Mucosa of stomach (tissue), 1 donor: ENCODE measurements around the gene DCUN1D1.

Source experiments
- H3K27me3 ChIP-seq: one replicate; pipeline ENCODE4 v1.7.0; 2013; ENCODE audit warnings: mild to moderate bottlenecking, low read length; ENCODE audit not compliant: control insufficient read depth, insufficient read depth
- H3K36me3 ChIP-seq: one replicate; pipeline ENCODE4 v1.7.0; 2013; ENCODE audit warnings: low read length; ENCODE audit not compliant: control insufficient read depth, insufficient read depth
- H3K4me1 ChIP-seq: one replicate; pipeline ENCODE4 v1.7.0; 2013; ENCODE audit warnings: mild to moderate bottlenecking, low read length; ENCODE audit not compliant: control insufficient read depth, insufficient read depth
- H3K4me3 ChIP-seq: one replicate; pipeline ENCODE4 v1.7.0; 2013; ENCODE audit warnings: low read length
- H3K9ac ChIP-seq: one replicate; pipeline ENCODE4 v1.7.0; 2013; ENCODE audit warnings: mild to moderate bottlenecking, low read length, moderate library complexity
- H3K9me3 ChIP-seq: one replicate; pipeline ENCODE4 v1.7.0; 2013; ENCODE audit warnings: mild to moderate bottlenecking, low read length, moderate library complexity; ENCODE audit not compliant: control insufficient read depth
- donor health status: Pancreatic carcinoma.

Gene DCUN1D1

GRCh38 chr3:182980204-182981037, at the start of gene DCUN1D1:
Gene DCUN1D1, minus strand, starts transcription at chr3:182980538. Its CDS starts 49 bp downstream, at chr3:182980489.
- peak within 1 kb of the TSS; percentile 92 for H3K9ac ChIP-seq
- H3K36me3 ChIP-seq: no peaks in the 10 kb centered on the region
- no peaks in the 10 kb centered on the region for H3K4me1 ChIP-seq
- no peaks in the 10 kb centered on the region for H3K9me3 ChIP-seq
- H3K27me3 ChIP-seq: no peaks in the 10 kb centered on the region
- H3K4me3 ChIP-seq: peak within 1 kb of the TSS; percentile 89

- H3K9me3 ChIP-seq: no peaks in the 10 kb centered on the region
- H3K4me1 ChIP-seq: no peaks in the 10 kb centered on the region
- no peaks in the 10 kb centered on the region for H3K27me3 ChIP-seq
- no peak overlapping the region for H3K9ac ChIP-seq
- no peak overlapping the region for H3K4me3 ChIP-seq
- H3K36me3 ChIP-seq: no peaks in the 10 kb centered on the region
Observed at GRCh38 chr3:183028416-183028815, 48.1 kb upstream of the DCUN1D1 start.

GRCh38 chr3:183027276-183027675, 46.9 kb upstream of the DCUN1D1 start:
- no peaks in the 10 kb centered on the region for H3K9me3 ChIP-seq
- H3K4me3 ChIP-seq: no peak overlapping the region
- no peaks in the 10 kb centered on the region for H3K36me3 ChIP-seq
- H3K9ac ChIP-seq: no peak overlapping the region
- no peaks in the 10 kb centered on the region for H3K4me1 ChIP-seq
- no peaks in the 10 kb centered on the region for H3K27me3 ChIP-seq

DNA sequence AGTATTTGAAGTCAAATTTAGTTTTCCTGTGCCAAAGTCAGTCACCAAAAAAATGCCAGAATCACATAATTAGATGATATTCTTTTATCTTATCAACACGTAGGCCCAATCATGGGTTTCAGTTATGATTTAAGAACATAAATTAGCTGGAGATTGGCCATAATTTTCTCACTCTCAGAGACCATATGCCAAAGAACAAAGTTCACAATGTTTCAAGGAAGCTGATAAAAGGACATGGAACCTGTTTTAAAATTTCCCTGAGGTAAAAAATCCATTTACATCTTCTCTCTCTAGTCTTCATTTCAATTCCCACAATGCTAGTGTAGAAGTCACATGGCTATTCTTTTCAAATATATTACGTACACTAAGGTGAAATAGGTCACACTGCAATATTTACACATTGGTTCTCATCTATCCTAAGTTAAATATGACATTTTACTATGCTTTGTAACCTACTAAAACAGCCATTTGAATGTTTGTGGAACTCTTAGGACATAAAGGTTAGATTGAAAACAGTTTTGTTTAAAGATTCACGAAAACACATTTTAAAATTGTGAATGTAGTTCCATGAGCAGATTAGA, 42.7 kb upstream of the DCUN1D1 start:
- Histone ChIP-seq H3K36me3 (peaks cover 6% of the 10 kb centered on the region), H3K9ac (no peak overlapping the region), H3K9me3 (no peaks in the 10 kb centered on the region), H3K27me3 (no peaks in the 10 kb centered on the region), H3K4me3 (no peak overlapping the region), H3K4me1 (no peaks in the 10 kb centered on the region)

DNA sequence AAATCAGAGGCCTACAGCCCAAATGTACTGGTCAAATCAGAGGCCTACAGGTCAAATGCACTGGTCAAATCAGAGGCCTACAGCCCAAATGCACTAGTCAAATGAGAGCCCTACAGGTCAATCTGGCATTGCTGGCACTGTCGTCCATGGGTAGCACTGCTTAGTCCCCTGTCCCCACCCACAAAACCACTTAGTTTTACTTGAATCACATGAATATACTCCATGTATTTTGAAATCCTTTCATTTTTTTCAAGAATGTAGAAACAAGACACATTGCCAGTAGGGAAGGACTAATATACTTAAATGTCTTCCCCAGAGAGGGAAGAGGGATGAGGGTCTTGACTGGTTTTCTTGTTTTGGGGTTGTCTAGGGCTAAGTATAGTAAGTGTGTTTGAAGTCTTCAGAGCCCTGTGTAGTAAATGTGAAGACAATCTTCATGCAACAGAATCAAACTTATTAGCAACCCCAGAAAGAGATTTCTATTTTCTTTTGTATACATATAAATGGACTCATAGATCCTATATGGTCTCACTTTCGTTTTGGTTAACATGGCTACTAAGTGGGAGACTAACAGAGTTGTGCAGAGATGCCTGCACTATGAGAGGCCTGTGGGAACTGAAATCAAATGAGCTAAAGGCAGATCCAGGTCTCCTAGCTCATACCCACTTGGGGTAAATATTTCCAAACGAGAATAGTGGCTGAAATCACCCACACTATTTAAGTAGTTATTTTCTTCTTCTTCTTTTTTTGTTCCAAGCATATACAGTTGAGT, 38.3 kb upstream of the DCUN1D1 start:
- H3K4me3 ChIP-seq: no peak overlapping the region
- H3K4me1 ChIP-seq: no peaks in the 10 kb centered on the region
- H3K27me3 ChIP-seq: no peaks in the 10 kb centered on the region
- peaks cover 6% of the 10 kb centered on the region for H3K36me3 ChIP-seq
- H3K9me3 ChIP-seq: no peaks in the 10 kb centered on the region
- no peak overlapping the region for H3K9ac ChIP-seq

- no peak overlapping the region for H3K9ac ChIP-seq
- H3K27me3 ChIP-seq: no peaks in the 10 kb centered on the region
- H3K36me3 ChIP-seq: no peaks in the 10 kb centered on the region
- no peaks in the 10 kb centered on the region for H3K9me3 ChIP-seq
- no peaks in the 10 kb centered on the region for H3K4me1 ChIP-seq
- no peak overlapping the region for H3K4me3 ChIP-seq
Observed at GRCh38 chr3:183015185-183015584, 34.8 kb upstream of the DCUN1D1 start.

GRCh38 chr3:183013856-183014255, 33.5 kb upstream of the DCUN1D1 start:
- no peak overlapping the region for H3K4me3 ChIP-seq
- no peaks in the 10 kb centered on the region for H3K4me1 ChIP-seq
- H3K36me3 ChIP-seq: no peaks in the 10 kb centered on the region
- no peak overlapping the region for H3K9ac ChIP-seq
- no peaks in the 10 kb centered on the region for H3K27me3 ChIP-seq
- H3K9me3 ChIP-seq: no peaks in the 10 kb centered on the region

GRCh38 chr3:183013074-183013473, 32.7 kb upstream of the DCUN1D1 start:
- H3K27me3 ChIP-seq: no peaks in the 10 kb centered on the region
- H3K9ac ChIP-seq: no peak overlapping the region
- H3K4me1 ChIP-seq: no peaks in the 10 kb centered on the region
- no peak overlapping the region for H3K4me3 ChIP-seq
- H3K36me3 ChIP-seq: no peaks in the 10 kb centered on the region
- no peaks in the 10 kb centered on the region for H3K9me3 ChIP-seq

DNA sequence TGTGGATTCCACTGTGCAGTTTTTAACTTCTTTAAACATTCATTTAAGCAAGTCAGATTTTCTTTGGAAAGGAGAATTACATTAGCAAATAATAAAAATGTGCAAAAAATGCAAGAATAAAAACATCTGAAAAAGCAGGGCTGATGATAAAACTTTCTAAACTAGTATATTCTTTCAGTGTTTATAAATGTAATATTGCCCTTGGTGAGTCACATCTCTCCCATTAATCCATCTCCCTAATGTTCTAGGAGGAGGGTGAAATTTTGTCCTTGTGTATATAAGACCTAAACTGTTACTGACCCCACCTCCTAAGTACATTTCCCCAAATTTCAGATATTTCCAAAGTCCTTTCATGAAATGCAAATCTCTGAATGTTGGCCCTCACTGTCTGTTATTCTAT, 28.5 kb upstream of the DCUN1D1 start:
- no peak overlapping the region for H3K4me3 ChIP-seq
- no peaks in the 10 kb centered on the region for H3K4me1 ChIP-seq
- H3K9me3 ChIP-seq: no peaks in the 10 kb centered on the region

DNA sequence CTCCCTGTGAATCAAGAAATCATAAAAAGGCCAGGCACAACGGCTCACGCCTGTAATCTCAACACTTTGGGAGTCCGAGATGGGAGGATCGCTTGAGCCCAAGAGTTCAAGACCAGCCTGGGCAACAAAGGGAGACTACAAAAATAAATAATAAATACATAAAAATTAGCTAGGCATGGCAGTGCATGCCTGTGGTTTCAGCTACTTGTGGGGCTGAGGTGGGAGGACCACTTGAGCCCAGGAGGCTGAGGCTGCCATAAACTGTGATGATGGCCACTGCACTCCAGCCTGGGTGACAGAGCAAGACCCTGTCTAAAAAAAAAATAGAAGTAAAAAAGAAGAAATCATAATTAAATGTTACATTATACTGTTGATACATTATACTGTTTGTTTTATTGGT, 28.0 kb upstream of the DCUN1D1 start:
- no peaks in the 10 kb centered on the region for H3K27me3 ChIP-seq
- H3K4me1 ChIP-seq: no peaks in the 10 kb centered on the region
- H3K4me3 ChIP-seq: no peak overlapping the region
- no peaks in the 10 kb centered on the region for H3K9me3 ChIP-seq
- H3K36me3 ChIP-seq: no peaks in the 10 kb centered on the region
- no peak overlapping the region for H3K9ac ChIP-seq

More for the DNA sequence above, 28.5 kb upstream of the DCUN1D1 start:
- Histone ChIP-seq H3K36me3 (no peaks in the 10 kb centered on the region), H3K9ac (no peak overlapping the region), H3K27me3 (no peaks in the 10 kb centered on the region)

DNA sequence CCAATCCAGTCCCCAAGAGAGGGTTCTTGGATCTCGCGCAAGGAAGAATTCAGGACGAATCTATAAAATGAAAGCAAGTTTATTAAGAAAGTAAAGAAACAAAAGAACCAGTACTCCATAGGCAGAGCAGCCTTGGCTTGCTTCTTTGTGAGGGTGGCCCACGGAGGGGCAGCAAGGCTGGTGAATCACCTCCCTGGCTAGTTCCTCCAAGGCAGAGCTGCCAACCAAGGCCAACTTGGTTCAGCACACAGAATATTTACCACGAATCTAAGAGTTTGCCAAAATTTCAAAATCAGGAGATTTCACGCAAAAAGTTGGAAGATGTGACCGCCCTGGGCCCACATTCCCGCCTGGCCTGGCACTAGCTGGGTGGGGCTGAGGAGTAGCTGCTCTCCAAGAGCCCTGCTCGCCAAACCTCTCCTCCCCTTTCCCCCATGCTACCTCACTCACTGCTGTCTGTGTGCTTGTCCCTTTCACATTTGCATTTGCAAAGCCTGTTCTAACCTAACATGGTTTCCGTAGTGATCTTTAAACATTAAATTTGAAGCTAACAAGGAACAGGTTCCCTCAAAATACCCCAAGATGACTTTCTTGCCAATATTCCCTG, 26.2 kb upstream of the DCUN1D1 start:
- no peaks in the 10 kb centered on the region for H3K36me3 ChIP-seq
- H3K27me3 ChIP-seq: no peaks in the 10 kb centered on the region
- H3K9me3 ChIP-seq: no peaks in the 10 kb centered on the region
- H3K9ac ChIP-seq: no peak overlapping the region
- no peaks in the 10 kb centered on the region for H3K4me1 ChIP-seq
- no peak overlapping the region for H3K4me3 ChIP-seq

GRCh38 chr3:182999767-183000166, 19.4 kb upstream of the DCUN1D1 start:
- no peaks in the 10 kb centered on the region for H3K36me3 ChIP-seq

More at GRCh38 chr3:182999767-183000166, 19.4 kb upstream of the DCUN1D1 start:
- H3K27me3 ChIP-seq: no peaks in the 10 kb centered on the region
- no peak overlapping the region for H3K4me3 ChIP-seq
- H3K9me3 ChIP-seq: no peaks in the 10 kb centered on the region
- no peaks in the 10 kb centered on the region for H3K4me1 ChIP-seq
- H3K9ac ChIP-seq: no peak overlapping the region
